Activated CD8-positive, alpha-beta memory T cell treated with anti-CD3 and anti-CD28 coated beads, Interleukin-2, amount 50 U/mL, for 1 hour (primary cell): ENCODE results near the gene KHNYN.
"Not testable (repeated sequence)": the region's sequence is repeated elsewhere in the genome, so short reads cannot be mapped to it uniquely, and the experiment has no call there.

Experiments
- DNase-seq: peaks from one replicate; pipeline ENCODE4 v3.0.0-alpha.2; 2020; ENCODE audit errors: extremely low read depth

KHNYN gene

DNA sequence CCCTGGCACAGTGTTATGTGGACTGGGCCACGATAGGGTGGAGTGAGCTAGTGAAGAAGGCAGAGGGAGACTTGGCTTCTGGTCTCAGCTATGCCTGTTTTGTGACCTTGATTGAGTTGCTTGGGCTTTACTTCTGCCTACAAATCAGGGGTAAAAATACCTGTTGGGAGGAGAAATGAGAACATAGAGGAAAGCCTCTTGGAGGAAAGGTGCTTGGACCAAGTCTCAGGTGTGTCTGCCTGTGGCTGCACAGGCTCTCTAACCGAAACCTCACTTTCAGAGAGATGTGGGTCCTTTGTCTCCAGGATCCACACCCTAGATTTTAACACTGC is 7.9 kb downstream of the KHNYN start:
- DNase-seq, result no peak

GRCh38 chr14:24438223-24439097 is 8.7 kb downstream of the KHNYN start:
- no peak for DNase-seq

GRCh38 chr14:24439257-24439656 is 9.5 kb downstream of the KHNYN start:
- no peak for DNase-seq

DNA sequence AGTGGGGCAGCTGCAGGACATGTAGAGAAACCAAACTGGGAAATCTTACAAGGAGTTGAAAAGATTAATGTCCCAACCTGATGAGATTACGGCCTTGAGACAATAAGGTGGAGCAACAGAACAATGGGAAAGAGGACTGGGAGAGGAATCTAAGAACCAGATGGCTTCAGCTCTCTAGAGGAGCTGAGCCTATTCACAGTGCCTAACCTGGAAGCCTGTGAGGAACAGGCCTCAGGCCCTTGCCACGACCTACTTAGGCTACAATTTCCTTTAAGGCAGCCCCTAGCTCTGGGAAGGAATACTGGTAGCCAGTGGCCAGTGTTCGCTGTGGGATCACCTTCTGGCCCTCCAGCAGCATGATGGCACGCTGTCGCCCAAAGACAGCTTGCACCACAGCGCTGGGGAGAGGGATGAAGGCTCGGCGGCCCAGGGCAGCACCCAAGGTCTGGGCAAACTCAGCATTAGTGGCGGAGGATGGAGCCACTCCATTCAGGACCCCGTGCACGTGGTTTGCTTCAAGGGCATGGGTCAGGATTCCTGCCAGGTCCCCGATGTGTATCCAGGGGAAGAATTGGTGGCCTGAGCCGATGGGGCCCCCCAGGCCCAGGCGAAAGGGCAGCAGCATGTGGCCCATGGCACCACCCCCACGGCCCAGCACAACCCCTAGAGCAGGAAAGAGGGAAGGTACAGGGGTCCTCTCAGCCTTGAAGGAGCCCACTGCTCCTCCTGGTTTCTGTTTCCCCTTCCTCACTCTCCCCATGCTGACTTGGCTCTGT is 10.3 kb downstream of the KHNYN start:
- no peak for DNase-seq

DNA sequence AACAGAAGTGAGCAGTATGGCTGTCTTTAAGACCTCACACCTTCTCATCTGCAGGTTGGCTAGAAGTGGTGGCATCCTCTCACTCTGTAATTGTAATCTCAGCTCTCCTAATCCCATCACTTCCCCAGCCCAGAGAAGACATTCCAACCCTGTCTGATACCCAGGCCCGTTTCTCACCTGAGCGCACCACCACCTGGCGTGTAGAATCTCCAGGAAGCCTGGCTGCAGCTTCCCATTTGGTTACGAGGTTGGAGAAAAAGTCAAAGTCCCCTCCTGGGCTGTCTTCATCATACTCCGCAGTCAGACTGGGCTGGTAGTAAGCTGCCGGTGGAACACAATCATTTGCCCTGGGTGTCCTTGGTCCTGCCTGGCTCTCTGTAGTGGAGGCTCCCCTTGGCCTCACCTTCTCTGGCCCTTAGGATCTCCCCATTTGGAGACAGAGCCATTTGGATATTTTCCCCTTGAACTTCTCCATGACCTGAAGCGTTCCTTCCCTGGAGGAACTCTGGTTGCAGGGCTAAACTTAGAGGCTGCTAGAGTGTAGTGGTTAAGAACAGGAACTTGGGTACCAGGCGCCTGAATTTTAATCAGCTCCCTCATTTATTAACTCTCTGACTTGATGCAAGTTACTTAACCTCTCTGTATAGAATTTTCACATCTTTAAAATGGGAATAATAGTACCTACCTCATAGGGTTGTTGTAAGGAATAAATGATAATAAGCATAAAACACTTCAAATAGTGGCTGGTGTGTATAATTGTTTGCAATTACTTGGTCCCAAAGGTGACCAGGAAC is 11.0 kb downstream of the KHNYN start:
- no peak for DNase-seq

- no peak for DNase-seq
Measured at GRCh38 chr14:24441485-24441884, 11.7 kb downstream of the KHNYN start.

GRCh38 chr14:24441904-24442239 is 12.1 kb downstream of the KHNYN start:
- no peak for DNase-seq

DNA sequence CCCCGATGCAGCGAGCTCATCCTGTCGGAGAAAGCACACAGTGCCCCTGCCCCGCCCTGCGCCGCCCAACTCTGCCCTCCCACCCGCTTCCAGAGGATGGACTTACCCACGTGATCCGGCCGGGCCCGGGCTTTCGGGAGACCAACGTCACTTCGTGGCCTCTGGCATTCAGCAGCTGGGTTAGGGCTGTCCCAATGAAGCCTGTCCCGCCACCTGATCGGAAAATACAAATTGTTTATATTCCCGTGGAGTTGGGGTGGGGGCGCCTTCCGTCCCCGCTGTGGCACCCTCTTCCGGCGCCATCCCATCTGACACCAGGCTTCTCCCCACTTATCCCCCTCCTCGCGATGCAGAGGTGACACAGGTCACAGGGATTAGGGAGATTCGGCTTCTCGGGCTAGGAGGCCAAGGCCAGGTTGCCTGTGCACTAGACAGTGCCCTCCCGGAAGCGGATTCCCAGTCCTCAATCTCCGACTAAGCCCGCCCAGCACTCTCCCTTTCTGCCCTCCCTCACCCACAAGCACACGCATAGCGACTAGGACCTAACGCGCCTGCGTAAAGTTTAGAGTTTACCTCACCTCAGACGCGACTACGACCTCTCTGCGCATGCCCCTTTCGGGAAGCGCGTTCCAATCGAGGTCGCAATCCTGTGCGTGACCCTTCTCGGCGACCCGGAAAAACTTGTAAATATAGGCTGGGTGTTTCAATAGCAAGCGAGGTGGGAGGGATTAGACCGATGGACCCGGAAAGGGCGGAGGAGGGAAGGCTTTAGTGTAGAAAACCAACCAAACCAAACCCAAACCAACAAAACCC is 12.7 kb downstream of the KHNYN start, which contains the start of gene SDR39U1:
Gene SDR39U1 (minus strand): TSS at position 537 of the 813 bp plus-strand sequence. CDS start 7 bp downstream, at position 530.
- peak; percentile 95 for DNase-seq

DNA sequence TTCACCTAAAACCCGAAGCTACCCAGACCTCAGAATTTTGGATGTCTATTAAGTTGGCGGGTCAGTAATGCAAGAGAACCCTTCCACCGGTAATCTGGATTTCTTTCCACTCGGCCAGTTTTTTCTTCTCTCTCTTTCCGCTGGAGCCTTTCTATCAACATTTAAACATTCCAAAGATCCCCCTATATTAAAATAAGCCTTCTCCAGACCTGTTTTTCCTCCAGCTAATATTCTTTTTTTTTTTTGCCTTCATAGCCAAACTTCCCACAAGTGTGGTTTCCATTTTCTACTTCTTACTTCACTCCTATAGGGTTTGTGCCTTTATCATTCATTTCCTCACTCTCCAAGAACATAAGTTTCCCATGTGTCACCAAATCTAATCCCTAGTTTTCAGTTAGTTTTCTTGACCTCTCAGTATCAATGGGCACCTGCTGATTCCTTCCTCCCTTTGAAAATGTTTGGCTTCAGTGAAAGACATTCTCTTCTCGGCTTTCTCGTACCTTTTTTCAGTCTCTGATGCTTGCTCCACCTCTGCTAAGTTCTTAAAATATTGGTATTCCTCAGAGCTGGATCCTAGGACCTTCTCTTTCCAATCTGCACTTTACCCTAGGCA is 13.4 kb downstream of the KHNYN start:
- DNase-seq, result no peak

DNA sequence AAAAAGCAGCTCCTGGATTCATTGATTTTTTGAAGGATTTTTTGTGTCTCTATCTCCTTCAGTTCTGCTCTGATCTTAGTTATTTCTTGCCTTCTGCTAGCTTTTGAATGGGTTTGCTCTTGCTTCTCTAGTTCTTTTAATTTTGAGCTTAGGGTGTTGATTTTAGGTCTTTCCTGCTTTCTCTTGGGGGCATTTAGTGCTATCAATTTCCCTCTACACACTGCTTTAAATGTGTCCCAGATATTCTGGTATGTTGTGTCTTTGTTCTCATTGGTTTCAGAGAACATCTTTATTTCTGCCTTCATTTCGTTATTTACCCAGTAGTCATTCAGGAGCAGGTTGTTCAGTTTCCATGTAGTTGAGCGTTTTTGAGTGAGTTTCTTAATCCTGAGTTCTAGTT is 21.1 kb downstream of the KHNYN start:
- DNase-seq, result not testable (repeated sequence)

GRCh38 chr14:24456980-24457379 is 27.2 kb downstream of the KHNYN start:
- DNase-seq, result no peak

DNA sequence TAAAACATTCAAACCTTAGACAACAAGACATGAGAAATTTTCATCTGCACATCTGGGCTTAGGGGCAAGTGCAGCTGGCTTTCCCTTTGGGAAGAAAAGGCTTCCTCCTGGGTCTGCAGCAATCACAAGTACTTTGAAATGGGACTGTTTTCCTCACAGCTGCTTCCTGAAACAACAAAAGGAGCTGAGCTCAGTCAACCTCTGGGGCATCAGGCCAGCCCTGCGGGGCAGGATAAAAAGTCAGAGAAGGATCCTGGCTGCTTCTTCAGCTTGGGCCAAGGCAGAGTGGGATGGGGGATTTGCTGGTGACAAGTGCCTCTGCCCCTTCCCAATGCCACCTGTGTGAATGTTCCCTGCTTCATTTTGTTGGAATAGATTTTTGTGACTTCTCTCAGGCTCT is 29.0 kb downstream of the KHNYN start:
- no peak for DNase-seq

GRCh38 chr14:24459331-24459730 is 29.6 kb downstream of the KHNYN start:
- DNase-seq, result no peak

DNA sequence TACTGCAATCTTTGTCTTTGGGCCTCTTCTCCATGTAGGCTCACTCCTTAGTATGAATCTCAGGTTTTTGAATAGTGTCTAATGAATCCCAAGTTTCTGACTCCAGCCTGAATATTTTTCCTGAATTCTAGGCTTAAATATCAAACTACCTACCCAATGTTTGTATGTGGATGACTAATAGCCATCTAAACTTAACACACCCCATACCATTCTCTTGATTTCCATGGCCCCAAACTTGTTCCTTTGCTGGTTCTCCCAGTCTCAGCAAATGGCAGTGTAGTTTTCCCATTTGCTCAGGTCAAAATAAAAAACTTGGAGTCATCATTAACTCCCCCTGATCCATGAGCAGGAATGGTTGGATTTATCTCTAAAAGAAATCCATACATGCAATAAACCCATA is 31.6 kb downstream of the KHNYN start:
- no peak for DNase-seq

DNA sequence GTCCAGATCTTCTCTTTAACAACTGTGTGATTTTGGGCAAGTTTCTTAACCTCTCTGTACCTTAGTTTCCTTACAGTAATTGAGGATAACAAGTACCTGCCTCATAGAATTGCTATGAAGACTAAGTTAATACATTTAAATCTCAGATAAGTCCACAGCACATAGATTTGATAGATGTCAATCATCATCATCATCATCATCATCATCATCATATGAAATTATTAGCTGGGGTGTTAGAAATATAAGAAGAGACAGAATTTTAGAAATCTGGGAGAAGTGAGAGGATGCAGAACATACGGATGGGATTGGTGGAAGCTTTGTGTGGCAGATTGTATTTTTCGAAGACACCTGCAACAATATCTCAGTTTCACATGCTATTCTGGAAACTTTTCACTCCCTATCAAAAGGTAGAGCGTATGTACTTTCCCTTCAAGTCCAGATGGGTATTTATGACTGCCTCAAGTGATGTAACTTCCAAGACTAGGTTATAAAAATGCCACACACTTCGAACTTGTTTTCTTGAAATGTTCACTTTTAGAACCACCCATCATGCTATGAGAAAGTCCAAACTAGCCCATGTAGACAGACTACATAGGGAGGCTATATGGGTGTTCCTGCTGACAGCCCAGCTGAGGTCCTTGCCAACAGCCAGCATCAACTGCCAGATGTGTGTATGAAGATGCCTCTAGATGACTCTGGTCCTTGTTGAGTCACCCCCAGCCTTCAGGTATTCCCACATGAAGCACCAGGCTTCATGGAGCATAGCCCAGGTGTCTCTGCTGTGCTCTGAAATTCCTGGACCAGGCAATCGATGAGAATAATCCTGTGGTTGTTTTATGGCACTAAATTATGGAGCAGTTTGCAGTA is 33.5 kb downstream of the KHNYN start:
- DNase-seq, result no peak

DNA sequence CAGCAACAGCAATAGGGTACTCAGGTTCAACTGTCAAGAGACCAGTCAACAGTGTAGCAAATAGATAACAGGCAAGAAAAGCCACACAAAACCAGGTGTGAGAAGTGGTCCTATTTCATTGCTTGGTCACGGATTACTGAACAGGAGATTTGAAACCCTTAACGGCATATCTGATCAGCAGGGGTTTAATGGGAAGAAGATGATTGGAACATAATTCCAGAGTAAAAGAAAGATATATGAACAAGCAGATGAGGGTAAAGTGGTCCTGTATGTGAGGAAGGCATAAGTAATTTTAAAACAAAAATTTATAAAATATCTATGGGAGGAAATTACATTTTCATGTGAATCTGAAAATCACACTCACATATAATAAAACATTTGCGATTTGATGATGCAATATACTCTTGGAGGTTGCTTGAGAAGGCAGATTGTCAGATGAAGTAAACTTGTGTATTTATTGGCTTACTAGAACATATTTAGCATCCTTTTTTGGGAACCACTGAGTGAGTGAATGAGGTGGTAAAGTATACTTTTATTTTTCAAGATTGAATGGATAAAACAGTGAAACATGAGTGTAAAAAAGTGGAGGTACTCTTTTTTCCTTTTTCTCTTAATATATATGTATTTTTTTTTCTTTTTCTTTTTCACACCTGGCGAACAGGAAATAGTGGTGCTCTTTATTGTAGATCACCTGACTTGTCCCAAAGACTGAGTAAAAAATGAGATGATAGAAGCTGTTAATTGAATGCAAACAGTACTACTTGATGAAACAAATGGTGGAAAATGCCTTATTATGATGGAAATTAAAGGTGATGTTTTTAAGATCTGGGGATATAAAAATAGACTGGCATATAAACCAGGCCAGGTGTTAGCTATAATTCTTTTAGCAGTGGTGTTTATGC is 34.4 kb downstream of the KHNYN start:
- DNase-seq, result no peak

DNA sequence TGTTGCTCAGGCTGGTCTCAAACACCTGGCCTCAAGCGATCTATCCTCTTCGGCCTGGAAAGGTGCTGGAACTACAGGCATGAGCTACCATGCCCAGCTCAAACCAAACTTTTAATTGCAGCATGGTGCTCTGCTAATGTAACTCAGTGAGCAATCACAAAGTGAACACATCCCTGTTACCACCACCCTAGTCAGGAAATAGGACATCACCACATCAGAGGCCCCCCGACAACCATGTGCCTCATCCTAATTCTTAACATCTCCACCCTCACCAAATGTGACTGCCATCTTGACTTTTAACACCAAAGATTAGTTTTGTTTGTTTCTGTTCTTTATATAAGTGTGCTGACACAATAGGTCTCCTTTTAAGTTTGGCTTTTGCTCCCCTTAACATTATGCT is 35.6 kb downstream of the KHNYN start:
- DNase-seq, result no peak

DNA sequence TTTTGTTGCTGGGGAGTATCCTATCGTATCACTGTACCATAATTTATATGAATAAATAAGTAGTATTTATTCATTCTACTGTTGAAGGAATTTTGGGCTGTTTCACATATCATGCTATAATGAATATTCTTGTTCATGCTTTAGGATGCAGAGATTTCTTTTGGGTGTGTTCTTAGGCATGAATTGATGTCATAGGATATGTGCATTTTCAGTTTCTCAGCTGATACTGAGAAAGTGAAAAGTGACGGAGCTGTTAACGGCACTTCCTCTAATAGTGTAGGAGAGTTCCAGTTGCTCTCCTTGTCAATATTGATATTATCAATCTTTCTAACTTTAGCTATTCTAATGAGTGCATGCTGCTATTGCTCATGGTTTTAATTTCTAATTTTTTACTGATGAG is 36.1 kb downstream of the KHNYN start:
- DNase-seq, result no peak

DNA sequence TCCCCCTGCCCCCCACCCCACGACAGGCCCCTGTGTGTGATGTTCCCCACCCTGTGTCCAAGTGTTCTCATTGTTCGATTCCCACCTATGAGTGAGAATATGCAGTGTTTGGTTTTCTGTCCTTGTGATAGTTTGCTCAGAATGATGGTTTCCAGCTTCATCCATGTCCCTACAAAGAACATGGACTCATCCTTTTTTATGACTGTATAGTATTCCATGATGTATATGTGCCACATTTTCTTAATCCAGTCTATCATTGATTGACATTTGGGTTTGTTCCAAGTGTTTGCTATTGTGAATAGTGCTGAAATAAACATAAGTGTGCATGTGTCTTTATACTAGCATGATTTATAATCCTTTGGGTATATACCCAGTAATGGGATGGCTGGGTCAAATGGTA is 40.7 kb downstream of the KHNYN start:
- not testable (repeated sequence) for DNase-seq
